Neutrophil (primary cell): ENCODE data around the gene IL17A.

Experiments used
- H3K27ac ChIP-seq: fragments of 200-600 bp; sonication (generic); 2 replicates; pipeline ENCODE4 v1.5.1; 2016; ENCODE audit warnings: mild to moderate bottlenecking, moderate library complexity
- H3K27me3 ChIP-seq: fragments of 200-600 bp; sonication (generic); 2 replicates; pipeline ENCODE4 v1.6.0; 2016; ENCODE audit warnings: mild to moderate bottlenecking
- H3K36me3 ChIP-seq: fragments of 200-600 bp; sonication (generic); 2 replicates; pipeline ENCODE4 v1.5.1; 2017
- H3K4me1 ChIP-seq, 2 experiments: fragments of 200-600 bp in 1 of 2; sonication (generic) in 1 of 2; 1 replicate in 1 of 2; 2 replicates in 1 of 2; pipeline versions ENCODE4 v1.5.1 to v1.6.1; 2013 to 2016; ENCODE audit warnings: low read depth in 1 of 2, low read length in 1 of 2, mild to moderate bottlenecking in 1 of 2, moderate library complexity in 1 of 2; ENCODE audit not compliant: control insufficient read depth in 1 of 2, insufficient read depth in 1 of 2
- H3K4me3 ChIP-seq, 2 experiments: fragments of 200-600 bp in 1 of 2; sonication (generic) in 1 of 2; 1 replicate in 1 of 2; 2 replicates in 1 of 2; pipeline ENCODE4 v1.5.1; 2013 to 2016; ENCODE audit warnings: low read depth in 1 of 2, low read length in 1 of 2, mild to moderate bottlenecking in 1 of 2, moderate library complexity in 1 of 2
- H3K9me3 ChIP-seq: fragments of 200-600 bp; sonication (generic); 2 replicates; pipeline ENCODE4 v1.5.1; 2016
- TF ChIP-seq, protein P1 (sequence below): fragments of 200-600 bp; sonication (generic); IDR thresholded peaks from 2 replicates; pipeline ENCODE4 v1.5.1; 2016; ENCODE audit warnings: antibody characterized with exemption

The IL17A gene

DNA sequence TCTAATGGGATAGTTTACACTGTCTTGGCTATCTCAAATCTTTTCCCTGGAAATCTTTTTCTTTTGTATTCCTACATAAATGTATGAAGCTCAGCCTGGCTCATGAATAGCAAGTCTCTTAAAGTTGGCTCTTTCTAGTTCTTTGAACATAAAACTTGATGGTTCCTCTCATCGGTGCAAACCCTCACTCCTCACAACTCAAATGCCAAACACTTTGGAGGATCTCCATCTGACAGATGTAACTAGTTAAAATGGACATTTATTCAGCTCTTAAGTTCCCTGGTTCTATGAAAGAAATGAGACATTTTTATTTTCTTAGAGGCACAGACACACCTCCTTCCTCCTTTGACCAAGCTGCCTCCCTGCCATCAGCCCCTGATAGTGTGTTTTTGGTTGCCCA is 43.6 kb upstream of the IL17A start:
- H3K27me3 ChIP-seq, result no peaks in the 10 kb centered on the region
- no peak overlapping the region for H3K4me3 ChIP-seq

DNA sequence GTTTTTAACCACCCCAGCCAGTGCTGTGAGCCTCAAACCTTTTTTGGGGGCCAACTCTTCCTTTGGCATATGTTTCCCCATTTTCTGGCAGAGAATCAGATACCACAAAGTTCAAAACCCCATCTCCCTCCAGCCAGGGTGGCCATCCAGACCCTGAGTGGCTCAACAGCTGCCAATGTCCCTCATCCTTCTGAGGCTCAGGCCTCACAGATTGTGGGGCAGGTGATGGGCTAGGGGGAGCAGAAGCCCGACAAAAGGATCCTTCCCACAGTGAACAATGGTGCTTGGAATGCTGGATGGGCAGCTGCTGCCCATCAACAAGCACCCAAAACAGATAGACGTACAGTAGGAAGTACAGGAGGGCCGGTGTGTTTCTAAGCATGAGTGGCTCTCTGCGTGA is 42.6 kb upstream of the IL17A start:
- H3K36me3 ChIP-seq, result no peaks in the 10 kb centered on the region
- TF ChIP-seq, protein P1, sequence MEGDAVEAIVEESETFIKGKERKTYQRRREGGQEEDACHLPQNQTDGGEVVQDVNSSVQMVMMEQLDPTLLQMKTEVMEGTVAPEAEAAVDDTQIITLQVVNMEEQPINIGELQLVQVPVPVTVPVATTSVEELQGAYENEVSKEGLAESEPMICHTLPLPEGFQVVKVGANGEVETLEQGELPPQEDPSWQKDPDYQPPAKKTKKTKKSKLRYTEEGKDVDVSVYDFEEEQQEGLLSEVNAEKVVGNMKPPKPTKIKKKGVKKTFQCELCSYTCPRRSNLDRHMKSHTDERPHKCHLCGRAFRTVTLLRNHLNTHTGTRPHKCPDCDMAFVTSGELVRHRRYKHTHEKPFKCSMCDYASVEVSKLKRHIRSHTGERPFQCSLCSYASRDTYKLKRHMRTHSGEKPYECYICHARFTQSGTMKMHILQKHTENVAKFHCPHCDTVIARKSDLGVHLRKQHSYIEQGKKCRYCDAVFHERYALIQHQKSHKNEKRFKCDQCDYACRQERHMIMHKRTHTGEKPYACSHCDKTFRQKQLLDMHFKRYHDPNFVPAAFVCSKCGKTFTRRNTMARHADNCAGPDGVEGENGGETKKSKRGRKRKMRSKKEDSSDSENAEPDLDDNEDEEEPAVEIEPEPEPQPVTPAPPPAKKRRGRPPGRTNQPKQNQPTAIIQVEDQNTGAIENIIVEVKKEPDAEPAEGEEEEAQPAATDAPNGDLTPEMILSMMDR, result no peak
- H3K27ac ChIP-seq, result no peak overlapping the region
- no peak overlapping the region for H3K4me3 ChIP-seq
- H3K4me1 ChIP-seq, result no peaks in the 10 kb centered on the region
- H3K27me3 ChIP-seq, result no peaks in the 10 kb centered on the region
- no peaks in the 10 kb centered on the region for H3K9me3 ChIP-seq

More for the DNA sequence above, 43.6 kb upstream of the IL17A start:
- Histone ChIP-seq H3K27ac (no peak overlapping the region), H3K4me1 (no peaks in the 10 kb centered on the region), H3K36me3 (no peaks in the 10 kb centered on the region), H3K9me3 (no peaks in the 10 kb centered on the region)
- TF ChIP-seq, protein P1, result no peak

GRCh38 chr6:52144196-52145076 is 41.7 kb upstream of the IL17A start:
- Histone ChIP-seq H3K4me3 (no peak overlapping the region), H3K27me3 (no peaks in the 10 kb centered on the region), H3K36me3 (no peaks in the 10 kb centered on the region), H3K27ac (no peak overlapping the region), H3K9me3 (no peaks in the 10 kb centered on the region), H3K4me1 (no peaks in the 10 kb centered on the region)
- TF ChIP-seq, protein P1, result no peak

DNA sequence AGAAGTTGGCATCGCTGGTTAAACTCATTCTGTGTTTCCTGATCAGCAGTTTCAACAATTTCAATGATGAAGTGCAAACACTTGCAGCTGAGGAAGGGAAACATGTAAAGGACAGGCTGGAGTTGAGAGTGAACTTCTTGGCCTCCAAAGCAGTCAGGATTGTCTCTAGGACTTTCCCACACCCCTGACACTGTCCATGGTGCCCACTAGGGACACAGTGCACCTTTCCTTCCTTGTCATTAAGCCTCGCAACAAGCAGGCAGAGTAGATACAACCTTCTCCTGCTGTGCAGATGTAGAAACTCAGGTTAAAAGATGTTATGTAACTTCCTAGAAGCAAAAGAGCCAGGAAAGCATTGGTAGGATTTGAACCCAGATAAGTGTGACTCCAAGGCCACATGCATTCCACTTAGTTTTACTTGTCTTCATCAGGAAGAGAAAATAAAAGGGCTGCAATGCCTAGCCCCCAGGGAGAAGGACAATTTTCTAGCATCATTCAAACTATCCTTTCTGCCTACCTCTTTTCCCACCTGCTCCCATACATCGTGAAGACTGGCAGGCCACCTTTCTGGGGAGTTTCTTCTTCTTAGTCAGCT is 39.2 kb upstream of the IL17A start:
- no peak overlapping the region for H3K27ac ChIP-seq
- no peaks in the 10 kb centered on the region for H3K4me1 ChIP-seq
- no peaks in the 10 kb centered on the region for H3K36me3 ChIP-seq
- TF ChIP-seq, protein P1, result no peak
- no peak overlapping the region for H3K4me3 ChIP-seq
- H3K27me3 ChIP-seq, result no peaks in the 10 kb centered on the region
- H3K9me3 ChIP-seq, result no peaks in the 10 kb centered on the region

DNA sequence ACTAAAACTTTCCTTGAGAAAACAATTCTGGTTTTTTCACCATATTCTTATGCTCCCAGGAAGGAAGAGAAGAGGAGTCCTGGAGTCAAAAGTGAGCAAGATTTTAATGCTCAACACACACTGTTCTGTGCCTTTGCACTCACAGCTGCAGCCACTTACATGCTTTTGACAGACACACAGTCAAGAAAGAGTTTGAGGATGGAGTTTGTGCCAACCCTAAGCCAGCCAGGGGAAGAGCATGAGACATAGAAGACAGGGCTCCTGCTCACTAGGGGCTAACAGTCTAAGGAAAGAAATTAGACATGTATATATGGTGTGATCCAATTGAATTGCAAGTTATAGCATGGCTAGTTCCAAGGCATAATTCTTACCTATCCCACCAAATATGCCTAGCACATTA is 37.1 kb upstream of the IL17A start:
- Histone ChIP-seq H3K4me1 (no peaks in the 10 kb centered on the region), H3K27me3 (no peaks in the 10 kb centered on the region), H3K36me3 (no peaks in the 10 kb centered on the region), H3K9me3 (no peaks in the 10 kb centered on the region), H3K4me3 (no peak overlapping the region), H3K27ac (no peak overlapping the region)
- TF ChIP-seq, protein P1, result no peak
